Neural cell (in vitro differentiated cells): ENCODE results near the gene L3MBTL4. TPM values are rescaled to one million over a fixed set of nuclear protein-coding genes. Genes with fewer than 3 reads are reported as not detected.

Experiments
- H2AFZ ChIP-seq: fragments of 200-600, 300-800 bp; sonication (generic), shearing (Covaris generic); 2 replicates; pipeline ENCODE4 v1.6.0; 2014; ENCODE audit warnings: low read depth, mild to moderate bottlenecking, antibody characterized with exemption, low read length, moderate library complexity
- H3F3A ChIP-seq: fragments of 200-600 bp; shearing (Covaris generic); 2 replicates; pipeline ENCODE4 v1.6.1; 2016; ENCODE audit warnings: mild to moderate bottlenecking, moderate library complexity, mixed read lengths, antibody characterized with exemption, low read length; ENCODE audit not compliant: insufficient read depth, poor library complexity, severe bottlenecking
- H3K27ac ChIP-seq: fragments of 200-600, 300-800 bp; sonication (generic), shearing (Covaris generic); 2 replicates; pipeline ENCODE4 v1.5.1; 2014; ENCODE audit warnings: mild to moderate bottlenecking, low read length, moderate library complexity
- H3K27me3 ChIP-seq: fragments of 300-800, 200-600 bp; sonication (generic), shearing (Covaris generic); 2 replicates; pipeline ENCODE4 v1.6.0; 2014; ENCODE audit warnings: mild to moderate bottlenecking, low read depth, low read length, moderate library complexity; ENCODE audit not compliant: insufficient read depth
- H3K36me3 ChIP-seq: fragments of 300-800, 200-600 bp; sonication (generic), shearing (Covaris generic); 2 replicates; pipeline ENCODE4 v1.5.1; 2014; ENCODE audit warnings: mild to moderate bottlenecking, antibody characterized with exemption, low read length, moderate library complexity; ENCODE audit not compliant: insufficient read depth
- H3K4me2 ChIP-seq: fragments of 300-800, 200-600 bp; sonication (generic), shearing (Covaris generic); 2 replicates; pipeline ENCODE4 v1.6.0; 2014; ENCODE audit warnings: mild to moderate bottlenecking, low read length
- H3K4me3 ChIP-seq: fragments of 300-800, 200-600 bp; sonication (generic), shearing (Covaris generic); 2 replicates; pipeline ENCODE4 v1.5.1; 2014; ENCODE audit warnings: mild to moderate bottlenecking, low read length, moderate library complexity
- H3K79me2 ChIP-seq: fragments of 200-600 bp; shearing (Covaris generic); replicated peaks from 2 replicates; pipeline ENCODE4 v1.6.0; 2014; ENCODE audit warnings: mild to moderate bottlenecking, low read length, moderate library complexity; ENCODE audit not compliant: insufficient read depth
- H3K9ac ChIP-seq: fragments of 300-800, 200-600 bp; sonication (generic), shearing (Covaris generic); 2 replicates; pipeline ENCODE4 v1.6.1; 2016; ENCODE audit warnings: mild to moderate bottlenecking, low read length, mixed read lengths
- H3K9me2 ChIP-seq: fragments of 200-600 bp; shearing (Covaris generic); 2 replicates; pipeline ENCODE4 v1.6.1; 2016; ENCODE audit warnings: mild to moderate bottlenecking, low read length, mixed read lengths; ENCODE audit not compliant: insufficient read depth
- H3K9me3 ChIP-seq: fragments of 200-600, 300-800 bp; sonication (generic), shearing (Covaris generic); 2 replicates; pipeline ENCODE4 v1.6.1; 2016; ENCODE audit warnings: mild to moderate bottlenecking, mixed run types, low read length, moderate library complexity, mixed read lengths
- H4K20me1 ChIP-seq: fragments of 200-600 bp; shearing (Covaris generic); 2 replicates; pipeline ENCODE4 v1.6.1; 2016; ENCODE audit warnings: mild to moderate bottlenecking, mixed run types; ENCODE audit not compliant: insufficient read depth
- CTCF ChIP-seq: fragments of 450-650 bp; IDR thresholded peaks from 2 replicates; pipeline ENCODE4 v1.5.1; 2014; ENCODE audit warnings: antibody characterized with exemption, mild to moderate bottlenecking, moderate library complexity; ENCODE audit not compliant: poor library complexity, severe bottlenecking
- EP300 ChIP-seq: fragments of 450-650 bp; conservative IDR thresholded peaks from 2 replicates; pipeline ENCODE4 v1.6.1; 2014; ENCODE audit warnings: antibody characterized with exemption, mild to moderate bottlenecking, moderate library complexity; ENCODE audit not compliant: poor library complexity, severe bottlenecking
- EZH2 ChIP-seq: fragments of 200-600, 300-800 bp; shearing (Covaris generic), sonication (generic); IDR thresholded peaks from 2 replicates; pipeline ENCODE4 v1.6.1; 2014; ENCODE audit warnings: antibody characterized with exemption, low read length, borderline replicate concordance, mild to moderate bottlenecking; ENCODE audit not compliant: insufficient read depth, poor library complexity, severe bottlenecking
- MXI1 ChIP-seq: fragments of 450-650 bp; conservative IDR thresholded peaks from 2 replicates; pipeline ENCODE4 v1.6.1; 2014; ENCODE audit warnings: antibody characterized with exemption, mild to moderate bottlenecking; ENCODE audit not compliant: poor library complexity, severe bottlenecking
- POLR2AphosphoS5 ChIP-seq: IDR thresholded peaks from 2 replicates; pipeline ENCODE4 v1.6.1; 2012
- RAD21 ChIP-seq: fragments of 450-650 bp; conservative IDR thresholded peaks from 2 replicates; pipeline ENCODE4 v1.6.1; 2014; ENCODE audit warnings: antibody characterized with exemption, mild to moderate bottlenecking, moderate library complexity
- REST ChIP-seq: IDR thresholded peaks from 2 replicates; pipeline ENCODE4 v1.6.1; 2012; ENCODE audit warnings: borderline replicate concordance
- SMC3 ChIP-seq: fragments of 450-650 bp; conservative IDR thresholded peaks from 2 replicates; pipeline ENCODE4 v1.6.1; 2014; ENCODE audit warnings: antibody characterized with exemption, mild to moderate bottlenecking, moderate library complexity; ENCODE audit not compliant: poor library complexity
- TAF1 ChIP-seq: IDR thresholded peaks from 2 replicates; pipeline ENCODE4 v1.6.1; 2012; ENCODE audit warnings: low read depth
- polyA plus RNA-seq: library from polyadenylated mRNA; depleted of rRNA; stranded (reverse); fragments of >200 nt; gene quantifications from 2 replicates; pipeline ENCODE4 v1.2.3, GENCODE V29; 2014

L3MBTL4 gene
- polyA plus RNA-seq, 1 donor from 2014 or later = 0.90 TPM

- H4K20me1 ChIP-seq = no peaks in the 10 kb centered on the region
- H3K4me3 ChIP-seq = no peak overlapping the region
- H3K4me2 ChIP-seq = no peak overlapping the region
- no peaks in the 10 kb centered on the region for H3K27me3 ChIP-seq
- H2AFZ ChIP-seq = no peak overlapping the region
- no peaks in the 10 kb centered on the region for H3K9me2 ChIP-seq
- no peak overlapping the region for H3K9ac ChIP-seq
- H3K79me2 ChIP-seq = no peaks in the 10 kb centered on the region
- no peaks in the 10 kb centered on the region for H3K36me3 ChIP-seq
- H3K9me3 ChIP-seq = no peaks in the 10 kb centered on the region
- TF ChIP-seq SMC3 = no peak
- TF ChIP-seq TAF1 = no peak
- TF ChIP-seq REST = no peak
- TF ChIP-seq RAD21 = no peak
- no peak for TF ChIP-seq POLR2AphosphoS5
- TF ChIP-seq EZH2 = no peak
- TF ChIP-seq EP300 = no peak
- TF ChIP-seq MXI1 = no peak
- TF ChIP-seq CTCF = no peak
- no peaks in the 10 kb centered on the region for H3F3A ChIP-seq
- H3K27ac ChIP-seq = no peak overlapping the region
Measured at GRCh38 chr18:6396276-6396675, 18.4 kb downstream of the L3MBTL4 start.

GRCh38 chr18:6389005-6389404 is 25.7 kb downstream of the L3MBTL4 start:
- no peak overlapping the region for H2AFZ ChIP-seq
- TF ChIP-seq EP300 (no peak), CTCF (no peak), MXI1 (no peak), SMC3 (no peak), REST (no peak), TAF1 (no peak), EZH2 (no peak)
- H3K79me2 ChIP-seq = no peaks in the 10 kb centered on the region
- H3K27ac ChIP-seq = no peak overlapping the region
- H3K27me3 ChIP-seq = no peaks in the 10 kb centered on the region
- H3K9me2 ChIP-seq = no peaks in the 10 kb centered on the region
- no peak overlapping the region for H3K4me3 ChIP-seq
- H3F3A ChIP-seq = no peaks in the 10 kb centered on the region
- no peaks in the 10 kb centered on the region for H3K9me3 ChIP-seq
- H3K9ac ChIP-seq = no peak overlapping the region
- H4K20me1 ChIP-seq = no peaks in the 10 kb centered on the region
- H3K4me2 ChIP-seq = no peak overlapping the region
- no peaks in the 10 kb centered on the region for H3K36me3 ChIP-seq
